K562 (cell line): ENCODE results near the gene YIPF1. TPM values are rescaled to one million over a fixed set of nuclear protein-coding genes. Genes with fewer than 3 reads are reported as not detected.
A peak's percentile ranks its signal among the peaks of the same experiment; 100 is the strongest.

Source experiments
- CBFA2T2 ChIP-seq: fragments of 450-650 bp; conservative IDR thresholded peaks from 2 replicates; pipeline ENCODE4 v1.6.1; 2017; ENCODE audit warnings: mild to moderate bottlenecking
- POLR2H ChIP-seq: IDR thresholded peaks from 2 replicates; pipeline ENCODE4 v1.6.1; 2016; ENCODE audit warnings: missing genetic modification characterization, low read depth, mild to moderate bottlenecking, control low read depth, missing compliant biosample characterization, moderate library complexity
- POLR3A ChIP-seq: IDR thresholded peaks from 2 replicates; pipeline ENCODE4 v1.6.1; 2011; ENCODE audit warnings: borderline replicate concordance, mild to moderate bottlenecking, moderate library complexity; ENCODE audit not compliant: insufficient read length, insufficient read depth; ENCODE audit errors: extremely low read depth
- SAFB ChIP-seq: fragments of 200-400 bp; formaldehyde crosslinking; IDR thresholded peaks from 2 replicates; pipeline ENCODE4 v1.6.1; 2017; ENCODE audit warnings: low read depth, low read length, borderline replicate concordance
- SIN3A ChIP-seq, 2 experiments: fragments of 150-350 bp in 1 of 2; IDR thresholded peaks; 2 replicates each; pipeline ENCODE4 v1.6.1; 2011 to 2016; ENCODE audit warnings: borderline replicate concordance in 2 of 2, low read depth in 2 of 2, low read length in 2 of 2, mild to moderate bottlenecking in 2 of 2, moderate library complexity in 2 of 2; ENCODE audit not compliant: control insufficient read depth in 1 of 2
- SMC3 ChIP-seq: conservative IDR thresholded peaks from 2 replicates; pipeline ENCODE4 v1.6.1; 2011; ENCODE audit warnings: low read depth, low read length, improper control_type of control experiment; ENCODE audit not compliant: insufficient read depth
- TCF3 ChIP-seq: sonication (generic); formaldehyde crosslinking; IDR thresholded peaks from 2 replicates; pipeline ENCODE4 v1.4.0; 2020; ENCODE audit warnings: mild to moderate bottlenecking, missing genetic modification reagents
- TSC22D4 ChIP-seq: fragments of 450-650 bp; IDR thresholded peaks from 2 replicates; pipeline ENCODE4 v1.6.1; 2016; ENCODE audit warnings: missing genetic modification characterization, missing biosample characterization, control low read depth
- XRCC5 ChIP-seq: fragments of 200-400 bp; formaldehyde crosslinking; IDR thresholded peaks from 2 replicates; pipeline ENCODE4 v1.6.1; 2017; ENCODE audit warnings: low read depth, mild to moderate bottlenecking, low read length
- ZNF134 ChIP-seq: fragments of 250-450 bp; sonication (Bioruptor Pico); conservative IDR thresholded peaks from 2 replicates; pipeline ENCODE4 v1.4.0; 2020
- ZNF140 ChIP-seq: fragments of 250-450 bp; sonication (Bioruptor Pico); IDR thresholded peaks from 2 replicates; pipeline ENCODE4 v1.8.0; 2021; ENCODE audit warnings: moderate library complexity, mild to moderate bottlenecking, inconsistent platforms
- ZNF253 ChIP-seq: fragments of 250-450 bp; sonication (Bioruptor Pico); conservative IDR thresholded peaks from 2 replicates; pipeline ENCODE4 v1.6.1; 2021; ENCODE audit warnings: mild to moderate bottlenecking
- ZNF584 ChIP-seq: fragments of 200-800 bp; sonication (Bioruptor generic); IDR thresholded peaks from 2 replicates; pipeline ENCODE4 v1.6.1; 2016; ENCODE audit warnings: low read depth, mild to moderate bottlenecking, missing genetic modification characterization, missing compliant biosample characterization
- ZNF764 ChIP-seq: fragments of 250-450 bp; sonication (Bioruptor Pico); IDR thresholded peaks from 2 replicates; pipeline ENCODE4 v1.4.0; 2020; ENCODE audit warnings: low read depth, mild to moderate bottlenecking, moderate library complexity
- ZNF780A ChIP-seq: fragments of 250-450 bp; sonication (Bioruptor Pico); IDR thresholded peaks from 2 replicates; pipeline ENCODE4 v1.5.0; 2021; ENCODE audit warnings: mild to moderate bottlenecking
- polyA plus RNA-seq, 8 experiments: library from polyadenylated mRNA; depleted of rRNA in 4 of 8; stranded (reverse) in 5 of 8; unstranded in 3 of 8; fragments of >200 nt; fragmentation: Nextera tagmentation in 2 of 8; fragmentation: Illumina TruSeq in 1 of 8; extraction: Ambion mirVana in 2 of 8; extraction: Trizol in 1 of 8; gene quantifications; 2 replicates each; pipeline versions ENCODE4 v1.2.1 to v1.2.3, GENCODE V29; 2011 to 2014; ENCODE audit warnings: inconsistent platforms in 1 of 8, missing spikeins in 1 of 8
- total RNA-seq, 7 experiments: library from RNA; depleted of rRNA in 6 of 7; stranded (reverse); fragments of >200 nt in 6 of 7; fragmentation: Illumina TruSeq in 2 of 7; extraction: Trizol in 2 of 7; gene quantifications; 2 replicates each; pipeline versions ENCODE4 v1.2.1 to v1.2.3, GENCODE V29; 2011 to 2021; ENCODE audit warnings: low replicate concordance in 1 of 7
- TF ChIP-seq, protein P1 (sequence below): fragments of 250-450 bp; sonication (Bioruptor Pico); IDR thresholded peaks from 2 replicates; pipeline ENCODE4 v1.8.0; 2021; ENCODE audit warnings: borderline replicate concordance, mild to moderate bottlenecking, moderate library complexity; ENCODE audit not compliant: poor library complexity, severe bottlenecking
- TF ChIP-seq, protein P2 (sequence below): IDR thresholded peaks from 2 replicates; pipeline ENCODE4 v1.6.1; 2016; ENCODE audit warnings: missing genetic modification characterization, missing compliant biosample characterization
- TF ChIP-seq, protein P3 (sequence below), 2 experiments: fragments of 250-450 bp in 1 of 2; fragments of 450-650 bp in 1 of 2; sonication (Bioruptor Pico) in 1 of 2; IDR thresholded peaks; 2 replicates each; pipeline versions ENCODE4 v1.6.1 to v1.8.0; 2016 to 2021; ENCODE audit warnings: mild to moderate bottlenecking in 2 of 2, moderate library complexity in 2 of 2, missing compliant biosample characterization in 1 of 2, missing genetic modification characterization in 1 of 2
- TF ChIP-seq, protein P4 (sequence below), 3 experiments: fragments of 200-800 bp in 1 of 3; fragments of 250-450 bp in 1 of 3; fragments of 450-650 bp in 1 of 3; sonication (Bioruptor Pico) in 1 of 3; sonication (Bioruptor generic) in 1 of 3; formaldehyde crosslinking in 1 of 3; IDR thresholded peaks; 2 replicates each; pipeline versions ENCODE4 v1.6.1 to v1.8.0; 2016 to 2022; ENCODE audit warnings: mild to moderate bottlenecking in 2 of 3, missing genetic modification characterization in 2 of 3, missing compliant biosample characterization in 1 of 3, moderate library complexity in 1 of 3

The YIPF1 gene
- total and polyA plus RNA-seq, 9 of the 15 experiments (the other 6 are each of a cell fraction or from before 2014, with no cell fraction given): 11.5 to 37.5 (median 19.2) TPM

DNA sequence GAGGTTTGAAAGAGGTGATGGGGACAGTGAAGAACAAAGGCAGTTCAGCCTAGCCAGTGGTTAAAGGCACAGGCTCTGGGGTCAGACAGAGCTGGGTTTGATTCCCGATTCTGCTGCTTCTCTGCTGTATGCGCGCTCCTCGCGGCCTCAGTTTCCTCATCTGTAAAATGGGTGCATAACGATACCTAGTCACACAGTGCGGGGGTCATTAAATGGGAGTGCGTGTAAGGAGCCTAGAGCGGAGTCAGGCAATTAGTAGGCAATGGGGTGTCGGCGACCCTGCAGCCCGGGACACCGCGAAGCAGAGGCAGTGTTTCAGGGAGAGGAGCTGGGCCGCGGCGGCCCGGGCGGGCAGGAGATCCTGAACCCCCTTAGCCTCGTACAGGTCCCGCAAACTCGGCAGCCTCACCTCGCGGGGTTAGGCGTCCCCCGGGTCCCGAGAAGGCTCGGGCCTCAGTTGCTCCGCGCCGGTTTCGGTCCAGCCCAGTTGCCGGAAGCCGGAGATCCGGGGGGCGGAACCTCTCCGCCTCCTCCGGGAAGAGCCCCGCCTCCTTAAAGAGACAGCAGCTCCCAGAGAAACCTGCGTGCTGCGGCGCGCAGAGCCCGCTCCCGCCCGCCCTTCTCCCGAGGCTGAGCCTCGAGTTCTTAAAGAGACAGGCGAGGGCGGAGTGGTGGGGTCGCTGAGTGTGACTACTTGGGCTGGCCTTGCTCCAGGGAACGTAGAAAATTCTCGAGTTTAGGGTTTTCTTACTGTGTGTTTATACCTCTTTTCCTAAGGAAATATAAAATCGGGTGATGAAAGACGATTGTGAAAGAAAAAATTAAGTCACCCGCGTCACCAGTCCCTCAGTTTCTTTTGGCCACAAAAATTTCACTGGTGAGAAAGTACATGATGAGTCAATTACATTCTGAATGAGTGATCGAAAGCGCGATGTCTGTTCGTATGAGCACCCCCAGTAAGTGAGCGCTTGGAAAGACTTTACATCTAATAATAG lies at the start of gene YIPF1 (continued):
- TF ChIP-seq ZNF764 (no peak), SIN3A (IDR thresholded peaks at IDR 0.05; ENCODE audit: borderline replicate concordance in 2 of 2, control insufficient read depth in 1 of 2, low read depth in 2 of 2, low read length in 2 of 2) (peak in 1 of 2 experiments; percentile 58; a peak in 1 of 4 replicates), POLR3A (no peak), ZNF780A (CRISPR knock-in tag) (no peak), SMC3 (0 out of 2 replicates have a peak, but pooled peaks have one; percentile 15), SAFB (no peak), TSC22D4 (tag) (no peak), ZNF253 (CRISPR knock-in tag) (no peak), ZNF584 (CRISPR knock-in tag) (no peak), XRCC5 (no peak), ZNF134 (0 out of 2 replicates have a peak, but pooled peaks have one; percentile 18), ZNF140 (no peak), POLR2H (tag) (no peak), CBFA2T2 (no peak), TCF3 (CRISPR knock-in tag) (no peak)
- TF ChIP-seq, protein P1, sequence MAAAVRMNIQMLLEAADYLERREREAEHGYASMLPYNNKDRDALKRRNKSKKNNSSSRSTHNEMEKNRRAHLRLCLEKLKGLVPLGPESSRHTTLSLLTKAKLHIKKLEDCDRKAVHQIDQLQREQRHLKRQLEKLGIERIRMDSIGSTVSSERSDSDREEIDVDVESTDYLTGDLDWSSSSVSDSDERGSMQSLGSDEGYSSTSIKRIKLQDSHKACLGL (CRISPR knock-in tag): no peak
- TF ChIP-seq, protein P2, sequence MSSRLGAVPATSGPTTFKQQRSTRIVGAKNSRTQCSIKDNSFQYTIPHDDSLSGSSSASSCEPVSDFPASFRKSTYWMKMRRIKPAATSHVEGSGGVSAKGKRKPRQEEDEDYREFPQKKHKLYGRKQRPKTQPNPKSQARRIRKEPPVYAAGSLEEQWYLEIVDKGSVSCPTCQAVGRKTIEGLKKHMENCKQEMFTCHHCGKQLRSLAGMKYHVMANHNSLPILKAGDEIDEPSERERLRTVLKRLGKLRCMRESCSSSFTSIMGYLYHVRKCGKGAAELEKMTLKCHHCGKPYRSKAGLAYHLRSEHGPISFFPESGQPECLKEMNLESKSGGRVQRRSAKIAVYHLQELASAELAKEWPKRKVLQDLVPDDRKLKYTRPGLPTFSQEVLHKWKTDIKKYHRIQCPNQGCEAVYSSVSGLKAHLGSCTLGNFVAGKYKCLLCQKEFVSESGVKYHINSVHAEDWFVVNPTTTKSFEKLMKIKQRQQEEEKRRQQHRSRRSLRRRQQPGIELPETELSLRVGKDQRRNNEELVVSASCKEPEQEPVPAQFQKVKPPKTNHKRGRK (tag): no peak
- TF ChIP-seq, protein P3, sequence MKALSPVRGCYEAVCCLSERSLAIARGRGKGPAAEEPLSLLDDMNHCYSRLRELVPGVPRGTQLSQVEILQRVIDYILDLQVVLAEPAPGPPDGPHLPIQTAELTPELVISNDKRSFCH (CRISPR knock-in tag; IDR thresholded peaks at IDR 0.05): no peak
- TF ChIP-seq, protein P3 (tag; IDR thresholded peaks at IDR 0.05): peak; percentile 84; the same call in 1 of the 2 replicates
- TF ChIP-seq, protein P4, sequence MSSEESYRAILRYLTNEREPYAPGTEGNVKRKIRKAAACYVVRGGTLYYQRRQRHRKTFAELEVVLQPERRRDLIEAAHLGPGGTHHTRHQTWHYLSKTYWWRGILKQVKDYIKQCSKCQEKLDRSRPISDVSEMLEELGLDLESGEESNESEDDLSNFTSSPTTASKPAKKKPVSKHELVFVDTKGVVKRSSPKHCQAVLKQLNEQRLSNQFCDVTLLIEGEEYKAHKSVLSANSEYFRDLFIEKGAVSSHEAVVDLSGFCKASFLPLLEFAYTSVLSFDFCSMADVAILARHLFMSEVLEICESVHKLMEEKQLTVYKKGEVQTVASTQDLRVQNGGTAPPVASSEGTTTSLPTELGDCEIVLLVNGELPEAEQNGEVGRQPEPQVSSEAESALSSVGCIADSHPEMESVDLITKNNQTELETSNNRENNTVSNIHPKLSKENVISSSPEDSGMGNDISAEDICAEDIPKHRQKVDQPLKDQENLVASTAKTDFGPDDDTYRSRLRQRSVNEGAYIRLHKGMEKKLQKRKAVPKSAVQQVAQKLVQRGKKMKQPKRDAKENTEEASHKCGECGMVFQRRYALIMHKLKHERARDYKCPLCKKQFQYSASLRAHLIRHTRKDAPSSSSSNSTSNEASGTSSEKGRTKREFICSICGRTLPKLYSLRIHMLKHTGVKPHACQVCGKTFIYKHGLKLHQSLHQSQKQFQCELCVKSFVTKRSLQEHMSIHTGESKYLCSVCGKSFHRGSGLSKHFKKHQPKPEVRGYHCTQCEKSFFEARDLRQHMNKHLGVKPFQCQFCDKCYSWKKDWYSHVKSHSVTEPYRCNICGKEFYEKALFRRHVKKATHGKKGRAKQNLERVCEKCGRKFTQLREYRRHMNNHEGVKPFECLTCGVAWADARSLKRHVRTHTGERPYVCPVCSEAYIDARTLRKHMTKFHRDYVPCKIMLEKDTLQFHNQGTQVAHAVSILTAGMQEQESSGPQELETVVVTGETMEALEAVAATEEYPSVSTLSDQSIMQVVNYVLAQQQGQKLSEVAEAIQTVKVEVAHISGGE (CRISPR knock-in tag; IDR thresholded peaks at IDR 0.05): peak in 1 of 3 experiments; percentile 35; a peak in 1 of 6 replicates
